ENCODE results near the gene DRG2.

The DRG2 gene

GRCh38 chr17:18039535-18040260, 48.0 kb upstream of the DRG2 start:
- H3F3A ChIP-seq (ENCODE audit: insufficient read depth, low read length): no peaks in the 10 kb centered on the region
- H3K9me3 ChIP-seq (ENCODE audit: low read length): no peaks in the 10 kb centered on the region
- H2AFZ ChIP-seq (ENCODE audit: low read length): no peak overlapping the region
- H4K20me1 ChIP-seq (ENCODE audit: insufficient read depth, low read length): no peaks in the 10 kb centered on the region
- H3K9ac ChIP-seq (ENCODE audit: low read length): peak overlapping the region; percentile 88
- H3K36me3 ChIP-seq (ENCODE audit: insufficient read depth, low read length): peaks cover 2% of the 10 kb centered on the region; the same call in 1 of the 2 replicates
- no peak overlapping the region for H3K27ac ChIP-seq (ENCODE audit: low read depth, low read length, poor library complexity, severe bottlenecking)
- H3K4me1 ChIP-seq (ENCODE audit: insufficient read depth, low read length, severe bottlenecking): peaks cover 57% of the 10 kb centered on the region
- no peaks in the 10 kb centered on the region for H3K27me3 ChIP-seq (ENCODE audit: insufficient read depth, low read length)
- H3K4me2 ChIP-seq (ENCODE audit: low read length): peak overlapping the region; percentile 82
- H3K4me3 ChIP-seq (ENCODE audit: low read depth, low read length, poor library complexity, severe bottlenecking): peak overlapping the region; percentile 82
- H3K79me2 ChIP-seq (ENCODE audit: insufficient read depth, low read length): peaks cover 23% of the 10 kb centered on the region; the same call in 1 of the 2 replicates
- TF ChIP-seq CTCF (IDR thresholded peaks at IDR 0.05; ENCODE audit: low read length): no peak
- no peak for TF ChIP-seq EZH2 (IDR thresholded peaks at IDR 0.05; ENCODE audit: borderline replicate concordance, low read length)
- no peaks in the 10 kb centered on the region for H3K9me2 ChIP-seq (ENCODE audit: low read depth, low read length)

GRCh38 chr17:18040261-18040858, 47.4 kb upstream of the DRG2 start:
- Histone ChIP-seq H3K9me2 (ENCODE audit: low read depth, low read length) (no peaks in the 10 kb centered on the region), H3K36me3 (ENCODE audit: insufficient read depth, low read length) (peaks cover 9% of the 10 kb centered on the region; the same call in 1 of the 2 replicates), H3F3A (ENCODE audit: insufficient read depth, low read length) (no peaks in the 10 kb centered on the region), H3K4me2 (ENCODE audit: low read length) (peak overlapping the region; percentile 82), H3K27ac (ENCODE audit: low read depth, low read length, poor library complexity, severe bottlenecking) (no peak overlapping the region), H3K4me3 (ENCODE audit: low read depth, low read length, poor library complexity, severe bottlenecking) (peak overlapping the region; percentile 82), H3K27me3 (ENCODE audit: insufficient read depth, low read length) (no peaks in the 10 kb centered on the region), H3K9ac (ENCODE audit: low read length) (peak overlapping the region; percentile 88), H3K9me3 (ENCODE audit: low read length) (no peaks in the 10 kb centered on the region), H4K20me1 (ENCODE audit: insufficient read depth, low read length) (no peaks in the 10 kb centered on the region), H3K79me2 (ENCODE audit: insufficient read depth, low read length) (peaks cover 20% of the 10 kb centered on the region; the same call in 1 of the 2 replicates), H3K4me1 (ENCODE audit: insufficient read depth, low read length, severe bottlenecking) (peaks cover 55% of the 10 kb centered on the region), H2AFZ (ENCODE audit: low read length) (no peak overlapping the region)
- TF ChIP-seq EZH2 (IDR thresholded peaks at IDR 0.05; ENCODE audit: borderline replicate concordance, low read length) (no peak), CTCF (IDR thresholded peaks at IDR 0.05; ENCODE audit: low read length) (no peak)

GRCh38 chr17:18041776-18042175, 46.0 kb upstream of the DRG2 start:
- peaks cover 18% of the 10 kb centered on the region; the same call in 1 of the 2 replicates for H3K36me3 ChIP-seq (ENCODE audit: insufficient read depth, low read length)
- peaks cover 10% of the 10 kb centered on the region; the same call in 1 of the 2 replicates for H3K79me2 ChIP-seq (ENCODE audit: insufficient read depth, low read length)
- TF ChIP-seq EZH2 (IDR thresholded peaks at IDR 0.05; ENCODE audit: borderline replicate concordance, low read length) (no peak), CTCF (IDR thresholded peaks at IDR 0.05; ENCODE audit: low read length) (no peak)
- no peaks in the 10 kb centered on the region for H3K9me2 ChIP-seq (ENCODE audit: low read depth, low read length)
- no peaks in the 10 kb centered on the region for H4K20me1 ChIP-seq (ENCODE audit: insufficient read depth, low read length)
- H3F3A ChIP-seq (ENCODE audit: insufficient read depth, low read length): no peaks in the 10 kb centered on the region
- no peak overlapping the region for H2AFZ ChIP-seq (ENCODE audit: low read length)
- H3K27ac ChIP-seq (ENCODE audit: low read depth, low read length, poor library complexity, severe bottlenecking): peak overlapping the region; percentile 12
- no peaks in the 10 kb centered on the region for H3K9me3 ChIP-seq (ENCODE audit: low read length)
- H3K9ac ChIP-seq (ENCODE audit: low read length): no peak overlapping the region; the same call in 1 of the 2 replicates
- no peaks in the 10 kb centered on the region for H3K27me3 ChIP-seq (ENCODE audit: insufficient read depth, low read length)
- H3K4me3 ChIP-seq (ENCODE audit: low read depth, low read length, poor library complexity, severe bottlenecking): peak overlapping the region; percentile 82
- H3K4me1 ChIP-seq (ENCODE audit: insufficient read depth, low read length, severe bottlenecking): peaks cover 58% of the 10 kb centered on the region
- peak overlapping the region; percentile 82; the same call in 1 of the 2 replicates for H3K4me2 ChIP-seq (ENCODE audit: low read length)
